Stomach (tissue), 9 donors: ENCODE results near the gene BAIAP3. TPM values are rescaled to one million over a fixed set of nuclear protein-coding genes. Genes with fewer than 3 reads are reported as not detected.
A peak's percentile ranks its signal among the peaks of the same experiment; 100 is the strongest.

Source experiments
- DNase-seq, 2 donors: peaks; one replicate each; pipeline versions ENCODE4 v3.0.0 to v3.0.0-alpha.2; 2013 to 2019
- H3K27ac ChIP-seq, 5 donors: fragments of 200-600 bp in 4 of 5; sonication (generic) in 4 of 5; one replicate each; pipeline ENCODE4 v1.5.1; 2013 to 2019; ENCODE audit warnings: mild to moderate bottlenecking in 1 of 5, moderate library complexity in 1 of 5
- H3K27me3 ChIP-seq, 3 donors: fragments of 200-600 bp; sonication (generic); one replicate each; pipeline ENCODE4 v1.5.1; 2017 to 2019; ENCODE audit warnings: mixed run types in 1 of 3
- H3K36me3 ChIP-seq, 4 donors: fragments of 200-600 bp; sonication (generic); 1 replicate in 3 of 4; 2 replicates in 1 of 4; pipeline ENCODE4 v1.5.1; 2016 to 2019
- H3K4me1 ChIP-seq, 4 donors: fragments of 200-600 bp; sonication (generic); one replicate each; pipeline ENCODE4 v1.5.1; 2016 to 2019
- H3K4me3 ChIP-seq, 4 donors: fragments of 200-600 bp; sonication (generic) in 3 of 4; one replicate each; pipeline ENCODE4 v1.5.1; 2016 to 2019; ENCODE audit warnings: mild to moderate bottlenecking in 1 of 4
- H3K9me3 ChIP-seq, 4 donors: fragments of 200-600 bp; sonication (generic); one replicate each; pipeline ENCODE4 v1.5.1; 2016 to 2019
- EP300 ChIP-seq: sonication (generic); formaldehyde crosslinking; IDR thresholded peaks from one replicate; pipeline ENCODE4 v1.6.1; 2017; ENCODE audit warnings: antibody characterized with exemption
- POLR2A ChIP-seq, 4 donors: fragments of 450-650 bp; IDR thresholded peaks; one replicate each; pipeline ENCODE4 v1.6.1; 2016; ENCODE audit warnings: antibody characterized with exemption in 4 of 4, control low read depth in 2 of 4, mild to moderate bottlenecking in 1 of 4, moderate library complexity in 1 of 4
- POLR2AphosphoS5 ChIP-seq, 3 donors: sonication (generic); formaldehyde crosslinking; IDR thresholded peaks; one replicate each; pipeline ENCODE4 v1.6.1; 2016; ENCODE audit warnings: antibody characterized with exemption in 3 of 3
- WGBS, 5 donors: extraction: QIAGEN DNeasy Blood & Tissue Kit in 3 of 5; methylation state at CpG; one replicate each; pipeline versions ENCODE4 v1.1.5 to v1.1.7; 2013 to 2018; 5-methylcytosine and 5-hydroxymethylcytosine counted together
- intact Hi-C: fragments of 100-400 bp; cut with DNase I; formaldehyde crosslinking; loops from one replicate; pipeline ENCODE4 v1.15.1; 2023; ENCODE audit warnings: low total_unique reads
- polyA plus RNA-seq, 3 donors: library from polyadenylated mRNA; stranded (reverse); fragments of 200-250 nt; gene quantifications; one replicate each; pipeline ENCODE4 v1.2.3, GENCODE V29; 2013
- total RNA-seq, 5 donors: library from RNA; depleted of rRNA; stranded (reverse); fragments of >200 nt; gene quantifications; one replicate each; pipeline versions ENCODE4 v1.1.0 to v1.2.3, GENCODE V29; 2014 to 2016
- TF ChIP-seq, protein P1 (sequence below), 7 experiments: fragments of 450-650 bp in 4 of 7; fragments of 200-600 bp in 3 of 7; sonication (generic) in 3 of 7; IDR thresholded peaks; one replicate each; pipeline ENCODE4 v1.5.1; 2016 to 2019; ENCODE audit warnings: antibody characterized with exemption in 7 of 7, control low read depth in 2 of 7, mild to moderate bottlenecking in 1 of 7
- donor health status: healthy with polysubstance abuse.
- donor health status: Bipolar disorder and iron deficiency.
- donor health status: healthy.

The BAIAP3 gene
- total and polyA plus RNA-seq, 8 donors, result 1.5 to 94.7 (median 4.2) TPM

DNA sequence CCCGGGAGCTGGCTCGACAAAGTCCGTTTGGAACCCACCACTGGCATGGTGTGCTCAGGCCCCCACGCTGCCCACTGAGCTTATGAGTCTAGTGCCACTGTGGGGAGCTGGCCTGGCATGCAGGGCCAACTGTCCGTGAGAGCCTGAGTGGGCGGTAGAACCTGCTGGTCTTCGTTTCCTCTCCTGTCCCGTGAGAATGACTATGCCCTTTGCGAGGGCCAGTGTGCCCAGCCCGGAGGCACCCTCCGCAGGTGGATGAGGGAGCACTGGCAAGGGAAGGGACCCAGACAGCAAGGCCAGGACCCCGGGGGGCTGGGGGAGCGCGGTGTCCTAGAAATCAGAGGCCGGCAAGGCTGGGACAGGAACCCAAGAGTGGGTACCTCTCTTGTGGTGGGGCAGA, 3.2 kb downstream of the BAIAP3 start:
- no peak for DNase-seq
- TF ChIP-seq POLR2AphosphoS5 (IDR thresholded peaks at IDR 0.05), result no peak
- TF ChIP-seq, protein P1, sequence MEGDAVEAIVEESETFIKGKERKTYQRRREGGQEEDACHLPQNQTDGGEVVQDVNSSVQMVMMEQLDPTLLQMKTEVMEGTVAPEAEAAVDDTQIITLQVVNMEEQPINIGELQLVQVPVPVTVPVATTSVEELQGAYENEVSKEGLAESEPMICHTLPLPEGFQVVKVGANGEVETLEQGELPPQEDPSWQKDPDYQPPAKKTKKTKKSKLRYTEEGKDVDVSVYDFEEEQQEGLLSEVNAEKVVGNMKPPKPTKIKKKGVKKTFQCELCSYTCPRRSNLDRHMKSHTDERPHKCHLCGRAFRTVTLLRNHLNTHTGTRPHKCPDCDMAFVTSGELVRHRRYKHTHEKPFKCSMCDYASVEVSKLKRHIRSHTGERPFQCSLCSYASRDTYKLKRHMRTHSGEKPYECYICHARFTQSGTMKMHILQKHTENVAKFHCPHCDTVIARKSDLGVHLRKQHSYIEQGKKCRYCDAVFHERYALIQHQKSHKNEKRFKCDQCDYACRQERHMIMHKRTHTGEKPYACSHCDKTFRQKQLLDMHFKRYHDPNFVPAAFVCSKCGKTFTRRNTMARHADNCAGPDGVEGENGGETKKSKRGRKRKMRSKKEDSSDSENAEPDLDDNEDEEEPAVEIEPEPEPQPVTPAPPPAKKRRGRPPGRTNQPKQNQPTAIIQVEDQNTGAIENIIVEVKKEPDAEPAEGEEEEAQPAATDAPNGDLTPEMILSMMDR (IDR thresholded peaks at IDR 0.05), result no peak
- TF ChIP-seq EP300, result no peak
- TF ChIP-seq POLR2A (IDR thresholded peaks at IDR 0.05), result no peak
- peaks cover 13 to 73% (median 46%) of the 10 kb centered on the region in 3 donors for H3K27me3 ChIP-seq
- H3K4me3 ChIP-seq, result no peak overlapping the region
- H3K36me3 ChIP-seq, result no peaks in the 10 kb centered on the region
- intact Hi-C loops, result no loop called here
- 68 to 72% (median 70%) methylated on average over 12 to 15 of the region's 15 CpGs for WGBS, 5 donors
- H3K4me1 ChIP-seq, result peaks cover 30 to 40% (median 33%) of the 10 kb centered on the region in 4 donors
- no peaks in the 10 kb centered on the region for H3K9me3 ChIP-seq
- no peak overlapping the region for H3K27ac ChIP-seq

DNA sequence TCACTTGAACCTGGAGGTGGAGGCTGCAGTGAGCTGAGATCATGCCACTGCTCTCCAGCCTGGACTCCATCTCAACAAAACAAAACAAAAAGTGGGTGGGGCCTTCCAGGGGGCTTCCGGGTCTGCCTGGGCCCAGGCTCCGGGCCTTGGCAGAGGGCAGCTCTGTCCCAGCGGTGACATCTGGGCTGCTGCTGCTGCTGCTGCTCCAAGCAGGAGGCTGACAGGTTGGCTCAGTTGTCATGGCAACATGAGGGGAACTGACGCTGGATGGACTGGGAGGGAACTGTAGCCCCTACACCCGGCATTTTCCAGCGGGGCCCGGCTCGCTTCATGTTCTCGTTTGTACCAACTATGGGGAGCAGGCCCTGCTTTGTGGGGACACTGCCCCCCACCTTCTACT, 4.0 kb downstream of the BAIAP3 start:
- intact Hi-C loops, result no loop called here
- DNase-seq, result peak in 1 of 2 donors; percentile 34
- 46 to 63% (median 53%) methylated on average over 9 of the region's 9 CpGs for WGBS, 5 donors
- Histone ChIP-seq H3K9me3 (no peaks in the 10 kb centered on the region), H3K27ac (no peak overlapping the region), H3K27me3 (peaks cover 13 to 70% (median 39%) of the 10 kb centered on the region in 3 donors), H3K36me3 (no peaks in the 10 kb centered on the region), H3K4me3 (no peak overlapping the region), H3K4me1 (peaks cover 26 to 40% (median 29%) of the 10 kb centered on the region in 4 donors)
- TF ChIP-seq EP300, result no peak
- no peak for TF ChIP-seq POLR2A (IDR thresholded peaks at IDR 0.05)
- TF ChIP-seq, protein P1 (IDR thresholded peaks at IDR 0.05), result no peak
- TF ChIP-seq POLR2AphosphoS5 (IDR thresholded peaks at IDR 0.05), result no peak

DNA sequence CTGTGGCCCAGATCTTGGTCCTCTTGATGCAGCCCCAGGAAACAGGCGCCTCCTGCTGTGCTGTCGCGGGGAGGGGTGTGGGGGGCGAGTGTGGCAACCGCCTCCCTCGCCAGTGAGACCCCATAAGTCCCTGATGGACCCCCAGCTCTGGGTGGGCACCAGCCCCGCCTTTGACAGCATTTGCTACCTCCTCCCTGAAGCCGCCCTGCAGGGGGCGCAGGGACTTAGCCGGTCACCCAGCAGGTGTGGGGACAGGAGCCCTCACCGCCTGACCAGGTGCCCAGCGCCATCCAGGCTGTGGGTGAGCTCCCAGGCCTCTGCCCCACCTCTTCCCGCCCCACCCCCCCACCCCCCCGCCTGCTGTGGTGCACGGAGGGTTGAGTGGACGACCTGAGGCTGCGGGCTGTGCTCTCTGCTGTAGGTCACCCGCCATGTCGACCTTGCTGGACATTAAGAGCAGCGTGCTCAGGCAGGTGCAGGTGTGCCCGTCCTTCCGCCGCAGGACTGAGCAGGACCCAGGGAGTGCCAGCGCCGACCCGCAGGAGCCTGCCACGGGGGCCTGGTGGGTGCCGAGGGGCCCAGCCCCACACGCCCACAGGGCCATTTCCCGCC, 4.8 kb downstream of the BAIAP3 start:
- intact Hi-C loops, result no loop called here
- 33 to 56% (median 43%) methylated on average over 16 to 30 of the region's 30 CpGs for WGBS, 5 donors
- Histone ChIP-seq H3K4me1 (peaks cover 21 to 38% (median 29%) of the 10 kb centered on the region in 4 donors), H3K9me3 (no peaks in the 10 kb centered on the region), H3K4me3 (no peak overlapping the region), H3K27ac (no peak overlapping the region), H3K36me3 (no peaks in the 10 kb centered on the region), H3K27me3 (peaks cover 13 to 70% (median 31%) of the 10 kb centered on the region in 3 donors)
- no peak for TF ChIP-seq POLR2A (IDR thresholded peaks at IDR 0.05)
- TF ChIP-seq, protein P1 (IDR thresholded peaks at IDR 0.05), result peak in 2 of 7 experiments; percentile 41 to 57
- peak; percentile 70 to 78 for DNase-seq

DNA sequence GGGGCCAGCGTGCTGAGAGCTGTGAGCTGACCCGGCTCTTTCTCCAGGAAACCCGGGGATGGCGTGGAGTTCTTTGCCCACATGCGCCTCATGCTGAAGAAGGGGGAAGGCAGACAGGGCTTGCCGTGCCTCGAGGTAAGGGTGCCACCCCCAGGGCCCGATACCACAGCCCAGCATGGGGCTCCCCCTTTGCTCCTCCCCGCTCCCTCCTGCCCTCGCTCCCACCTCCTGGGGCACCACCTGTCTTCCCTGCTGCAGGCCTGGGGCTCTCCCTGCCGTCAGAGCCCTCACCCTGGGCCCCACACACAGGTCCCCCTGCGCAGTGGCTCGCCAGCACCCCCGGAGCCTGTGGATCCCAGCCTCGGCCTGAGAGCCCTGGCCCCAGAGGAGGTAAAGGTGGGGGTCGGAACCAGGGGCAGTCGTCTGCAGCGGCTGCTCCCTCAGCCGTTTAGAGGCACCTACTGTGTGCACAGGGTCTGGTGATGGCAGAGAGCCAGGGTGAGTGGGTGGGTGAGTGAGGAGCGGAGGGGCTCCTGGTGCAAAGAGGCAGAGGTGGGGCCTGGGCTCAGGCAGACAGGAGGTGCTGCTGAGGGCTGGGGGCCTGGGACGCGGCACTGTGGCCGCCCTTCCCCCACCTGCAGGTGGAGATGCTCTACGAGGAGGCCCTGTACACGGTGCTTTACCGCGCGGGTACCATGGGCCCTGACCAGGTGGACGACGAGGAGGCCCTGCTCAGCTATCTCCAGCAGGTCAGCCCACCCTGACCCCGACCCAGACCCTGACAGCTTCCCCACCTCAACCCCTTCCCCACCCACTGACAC, 5.6 kb downstream of the BAIAP3 start:
- TF ChIP-seq POLR2AphosphoS5 (IDR thresholded peaks at IDR 0.05) (no peak), EP300 (no peak), POLR2A (IDR thresholded peaks at IDR 0.05) (no peak)
- TF ChIP-seq, protein P1 (IDR thresholded peaks at IDR 0.05), result no peak
- Histone ChIP-seq H3K36me3 (no peaks in the 10 kb centered on the region), H3K4me3 (no peak overlapping the region), H3K4me1 (peaks cover 12 to 38% (median 28%) of the 10 kb centered on the region in 4 donors), H3K9me3 (no peaks in the 10 kb centered on the region), H3K27ac (no peak overlapping the region), H3K27me3 (peaks cover 8 to 63% (median 23%) of the 10 kb centered on the region in 3 donors)
- intact Hi-C loops, result no loop called here
- WGBS, 5 donors, result 64 to 72% (median 70%) methylated on average over 7 to 31 of the region's 31 CpGs
- no peak for DNase-seq
